K562 (cell line): ENCODE data around the gene ARHGEF4. TPM values are rescaled to one million over a fixed set of nuclear protein-coding genes. Genes with fewer than 3 reads are reported as not detected.

Source experiments
- ATAC-seq: fragments of 200-7000 bp; cut with Tn5 transposase; 3 replicates; pipeline ENCODE4 v1.9.1; 2020; ENCODE audit warnings: moderate library complexity
- BruUV-seq: library from RNA; stranded (reverse); fragments of 400-500 nt; replicated peaks from 2 replicates; lab custom pipeline; 2021; lab: Mats Ljungman, UMichigan
- CTCF ChIA-PET: fragments of 300-600 bp; formaldehyde crosslinking; extraction: SDS; loops from one replicate; lab custom pipeline; 2021; ENCODE audit warnings: low intra/inter-chr PET ratio; lab: Yijun Ruan, JAX
- POLR2A ChIA-PET: fragments of 300-600, 350-650 bp; sonication (Branson Sonifier 250); formaldehyde crosslinking; extraction: SDS; loops from one replicate; lab custom pipeline; 2021; ENCODE audit warnings: antibody characterized with exemption, inconsistent platforms; lab: Yijun Ruan, JAX
- DNase-seq, 4 experiments: peaks; one replicate each; pipeline versions ENCODE4 v3.0.0 to v3.0.0-alpha.2; 2011 to 2018; ENCODE audit warnings: low spot score in 3 of 4, mixed read lengths in 3 of 4; ENCODE audit errors: extremely low read depth in 1 of 4
- FAIRE-seq: peaks from 2 replicates; lab custom pipeline; 2011; peaks lifted over from hg19 to GRCh38; lab: Jason Lieb, UNC
- H2AFZ ChIP-seq: 2 replicates; pipeline ENCODE4 v1.6.0; 2011; ENCODE audit warnings: low read depth, low read length, control low read depth, inconsistent platforms
- H3K27ac ChIP-seq: fragments of 200-600 bp; 3 replicates; pipeline ENCODE4 v1.8.0; 2011; ENCODE audit warnings: low read depth, mild to moderate bottlenecking, control low read depth, inconsistent platforms, low read length, moderate library complexity, mixed read lengths; ENCODE audit errors: extremely low read depth
- H3K27me3 ChIP-seq, 2 experiments: fragments of 300-600 bp in 1 of 2; 2 replicates in 1 of 2; 3 replicates in 1 of 2; pipeline versions ENCODE4 v1.6.0 to v1.8.0; 2011; ENCODE audit warnings: inconsistent platforms in 2 of 2, low read length in 2 of 2, mild to moderate bottlenecking in 1 of 2, mixed read lengths in 1 of 2, moderate library complexity in 1 of 2; ENCODE audit not compliant: control insufficient read depth in 2 of 2, insufficient read depth in 2 of 2
- H3K36me3 ChIP-seq: fragments of 300-600 bp; 3 replicates; pipeline ENCODE4 v1.8.0; 2011; ENCODE audit warnings: mild to moderate bottlenecking, low read length, inconsistent platforms; ENCODE audit not compliant: control insufficient read depth, insufficient read depth
- H3K4me1 ChIP-seq, 2 experiments: fragments of 200-600 bp in 1 of 2; replicated peaks in 1 of 2; 2 replicates in 1 of 2; 3 replicates in 1 of 2; pipeline versions ENCODE4 v1.5.1 to v1.8.0; 2011; ENCODE audit warnings: inconsistent platforms in 2 of 2, low read length in 2 of 2, mild to moderate bottlenecking in 1 of 2, mixed read lengths in 1 of 2, moderate library complexity in 1 of 2; ENCODE audit not compliant: control insufficient read depth in 2 of 2, insufficient read depth in 2 of 2
- H3K4me2 ChIP-seq: 2 replicates; pipeline ENCODE4 v1.6.1; 2011; ENCODE audit warnings: low read length, control low read depth, inconsistent platforms, mixed read lengths; ENCODE audit not compliant: insufficient read depth
- H3K4me3 ChIP-seq: fragments of 200-600 bp; sonication (generic), shearing (Covaris generic); 2 replicates; pipeline ENCODE4 v1.5.1; 2016; ENCODE audit warnings: control low read depth, inconsistent platforms
- H3K79me2 ChIP-seq: fragments of 200-600 bp; 3 replicates; pipeline ENCODE4 v1.8.0; 2011; ENCODE audit warnings: low read length, inconsistent platforms; ENCODE audit not compliant: control insufficient read depth, insufficient read depth
- H3K9ac ChIP-seq, 2 experiments: 2 replicates each; pipeline versions ENCODE4 v1.6.0 to v1.6.1; 2011; ENCODE audit warnings: low read depth in 2 of 2, low read length in 2 of 2, control low read depth in 1 of 2, inconsistent platforms in 1 of 2, mild to moderate bottlenecking in 1 of 2, mixed read lengths in 1 of 2; ENCODE audit not compliant: insufficient read depth in 1 of 2
- H3K9me1 ChIP-seq: one replicate; pipeline ENCODE4 v1.6.0; 2011; ENCODE audit warnings: inconsistent platforms, mild to moderate bottlenecking, low read length, moderate library complexity; ENCODE audit not compliant: control insufficient read depth, insufficient read depth
- H3K9me3 ChIP-seq: replicated peaks from 2 replicates; pipeline ENCODE4 v1.5.1; 2011; ENCODE audit warnings: low read depth, low read length, inconsistent platforms; ENCODE audit not compliant: control insufficient read depth, insufficient read depth
- H4K20me1 ChIP-seq: replicated peaks from 2 replicates; pipeline ENCODE4 v1.6.1; 2011; ENCODE audit warnings: low read length, inconsistent platforms, mixed read lengths; ENCODE audit not compliant: control insufficient read depth, insufficient read depth
- FOXP1 ChIP-seq: sonication (generic); formaldehyde crosslinking; IDR thresholded peaks from 2 replicates; pipeline ENCODE4 v1.8.0; 2022; ENCODE audit warnings: mild to moderate bottlenecking, missing genetic modification reagents
- NR4A1 ChIP-seq, 2 experiments: fragments of 250-450 bp in 1 of 2; fragments of 450-650 bp in 1 of 2; sonication (Bioruptor Pico) in 1 of 2; IDR thresholded peaks; 2 replicates each; pipeline versions ENCODE4 v1.4.0 to v1.6.1; 2016 to 2020; ENCODE audit warnings: mild to moderate bottlenecking in 2 of 2, missing compliant biosample characterization in 1 of 2, missing genetic modification characterization in 1 of 2, moderate library complexity in 1 of 2
- PPARD ChIP-seq: fragments of 250-450 bp; sonication (Bioruptor Pico); IDR thresholded peaks from 2 replicates; pipeline ENCODE4 v1.8.0; 2022; ENCODE audit warnings: inconsistent platforms, mild to moderate bottlenecking, moderate library complexity
- SETDB1 ChIP-seq: IDR thresholded peaks from one replicate; pipeline ENCODE4 v1.6.1; 2012; ENCODE audit warnings: low read length, control low read depth, inconsistent platforms
- SMARCA4 ChIP-seq: fragments of 450-650 bp; IDR thresholded peaks from 2 replicates; pipeline ENCODE4 v1.6.1; 2016
- TCFL5 ChIP-seq: fragments of 250-450 bp; sonication (Bioruptor Pico); conservative IDR thresholded peaks from 2 replicates; pipeline ENCODE4 v1.6.1; 2021; ENCODE audit warnings: mild to moderate bottlenecking, moderate library complexity, matching md5 sums
- TGIF2 ChIP-seq: sonication (generic); formaldehyde crosslinking; IDR thresholded peaks from 2 replicates; pipeline ENCODE4 v1.8.1; 2022; ENCODE audit warnings: mild to moderate bottlenecking, missing genetic modification reagents, moderate library complexity
- XRCC3 ChIP-seq: fragments of 450-650 bp; IDR thresholded peaks from 2 replicates; pipeline ENCODE4 v1.6.1; 2017; ENCODE audit warnings: mild to moderate bottlenecking, moderate library complexity
- XRCC4 ChIP-seq: IDR thresholded peaks from one replicate; pipeline ENCODE4 v1.6.1; 2011; ENCODE audit not compliant: insufficient read depth, insufficient read length; ENCODE audit errors: extremely low read depth
- ZFP1 ChIP-seq: fragments of 450-650 bp; formaldehyde crosslinking; IDR thresholded peaks from 2 replicates; pipeline ENCODE4 v1.4.0; 2020; ENCODE audit warnings: mild to moderate bottlenecking, mixed read lengths
- ZNF707 ChIP-seq: fragments of 250-450 bp; sonication (Bioruptor Pico); conservative IDR thresholded peaks from 2 replicates; pipeline ENCODE4 v1.8.0; 2022; ENCODE audit warnings: inconsistent platforms, mild to moderate bottlenecking, moderate library complexity
- WGBS: fragments of 100-300 bp; shearing (Covaris generic); methylation state at CpG from one replicate; pipeline ENCODE4 v1.1.6; 2016; ENCODE audit warnings: low coverage, mixed read lengths; ENCODE audit not compliant: insufficient coverage; ENCODE audit errors: missing lambda C conversion rate; 5-methylcytosine and 5-hydroxymethylcytosine counted together
- in situ Hi-C: fragments of 300-500 bp; cut with MboI; formaldehyde crosslinking; loops from 4 replicates; pipeline ENCODE4 v1.15.0; 2018; ENCODE audit warnings: inconsistent platforms, mixed read lengths
- intact Hi-C: fragments of 100-400 bp; cut with micrococcal nuclease; formaldehyde crosslinking; loops from 2 replicates; pipeline ENCODE4 v1.14.2; 2022
- polyA plus RNA-seq, 8 experiments: library from polyadenylated mRNA; depleted of rRNA in 4 of 8; stranded (reverse) in 5 of 8; unstranded in 3 of 8; fragments of >200 nt; fragmentation: Nextera tagmentation in 2 of 8; fragmentation: Illumina TruSeq in 1 of 8; extraction: Ambion mirVana in 2 of 8; extraction: Trizol in 1 of 8; gene quantifications; 2 replicates each; pipeline versions ENCODE4 v1.2.1 to v1.2.3, GENCODE V29; 2011 to 2014; ENCODE audit warnings: inconsistent platforms in 1 of 8, missing spikeins in 1 of 8
- total RNA-seq, 7 experiments: library from RNA; depleted of rRNA in 6 of 7; stranded (reverse); fragments of >200 nt in 6 of 7; fragmentation: Illumina TruSeq in 2 of 7; extraction: Trizol in 2 of 7; gene quantifications; 2 replicates each; pipeline versions ENCODE4 v1.2.1 to v1.2.3, GENCODE V29; 2011 to 2021; ENCODE audit warnings: low replicate concordance in 1 of 7
- TF ChIP-seq, protein P1 (sequence below): fragments of 250-450 bp; sonication (Bioruptor Pico); IDR thresholded peaks from 2 replicates; pipeline ENCODE4 v1.5.0; 2020; ENCODE audit warnings: mild to moderate bottlenecking
- TF ChIP-seq, protein P2 (sequence below): sonication (generic); formaldehyde crosslinking; IDR thresholded peaks from 2 replicates; pipeline ENCODE4 v1.8.1; 2023; ENCODE audit warnings: mild to moderate bottlenecking, missing genetic modification reagents, moderate library complexity
- TF ChIP-seq, protein P3 (sequence below): fragments of 450-650 bp; IDR thresholded peaks from 2 replicates; pipeline ENCODE4 v1.6.1; 2016; ENCODE audit warnings: antibody characterized with exemption

The ARHGEF4 gene
- total and polyA plus RNA-seq, 9 of the 15 experiments (the other 6 are each of a cell fraction or from before 2014, with no cell fraction given): not detected

DNA sequence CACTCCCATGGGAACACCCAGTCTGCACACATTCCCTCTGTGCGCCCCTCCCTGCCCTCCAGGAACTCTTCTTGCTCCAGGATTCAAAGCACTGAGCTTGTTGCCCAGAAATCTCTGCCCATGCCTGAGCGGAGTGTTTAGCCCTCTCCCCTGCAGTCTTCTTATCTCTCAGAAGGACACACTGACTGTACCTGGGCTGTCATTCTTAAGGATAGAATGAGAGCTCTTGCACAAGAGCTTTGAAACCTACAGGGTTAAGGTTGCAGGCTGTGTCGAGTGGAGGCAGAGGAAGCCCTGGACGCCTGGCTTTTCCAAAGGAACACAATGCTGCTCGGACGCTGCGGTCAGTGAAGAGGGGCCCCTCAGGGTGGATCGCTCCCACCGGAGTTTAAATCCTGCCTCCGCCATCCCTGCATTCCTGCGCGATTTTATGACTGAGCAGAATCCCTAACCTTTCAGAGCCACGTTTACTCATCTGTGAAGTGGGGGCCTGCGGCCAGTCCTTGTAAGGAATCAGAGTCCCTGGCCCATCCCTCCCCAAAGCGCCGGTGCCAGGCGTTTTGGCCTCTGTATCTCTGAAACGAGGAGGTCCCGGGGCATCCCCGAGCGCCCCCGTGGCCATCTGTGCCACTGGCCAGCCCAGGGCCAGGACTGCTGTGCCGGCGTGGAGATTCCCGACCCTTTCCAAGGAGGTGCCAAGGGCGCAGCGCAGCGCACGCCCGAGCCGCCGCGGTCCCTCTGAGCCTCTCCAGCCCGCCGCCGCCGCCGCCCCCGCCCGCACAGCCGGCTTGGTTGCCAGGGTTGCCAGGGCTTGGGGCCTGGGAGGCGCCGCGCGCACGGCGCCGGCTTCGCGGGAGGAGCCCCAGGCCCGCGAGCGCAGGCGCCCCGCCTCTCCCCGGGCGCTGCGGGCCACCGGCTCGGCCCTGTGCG is 197.7 kb downstream of the ARHGEF4 start:
- ChIA-PET POLR2A (no interaction called here), CTCF (no interaction called here)
- no peak overlapping the region for H3K4me3 ChIP-seq
- H3K4me2 ChIP-seq: no peak overlapping the region
- H3K9ac ChIP-seq: no peak overlapping the region
- in situ Hi-C loops (no loop called here), intact Hi-C loops (loop anchor here (10.0 kb wide), 1 partner anchor 1440 kb away; no protein-coding TSS in a partner anchor)
- no peaks in the 10 kb centered on the region for H3K36me3 ChIP-seq
- 27% methylated on average over 40 of the region's 61 CpGs for WGBS
- H3K9me3 ChIP-seq: no peaks in the 10 kb centered on the region
- peaks cover 2 to 14% of the 10 kb centered on the region in 2 experiments; a peak in 4 of 5 replicates for H3K4me1 ChIP-seq
- BruUV-seq: no TSS peak
- H4K20me1 ChIP-seq: peaks cover 8% of the 10 kb centered on the region; the same call in 1 of the 2 replicates
- DNase-seq (no peak), FAIRE-seq (no peak), ATAC-seq (no peak)
- no peaks in the 10 kb centered on the region for H3K9me1 ChIP-seq
- H3K27ac ChIP-seq: no peak overlapping the region
- no peaks in the 10 kb centered on the region for H3K79me2 ChIP-seq
- H2AFZ ChIP-seq: no peak overlapping the region
- H3K27me3 ChIP-seq: peaks cover 3 to 49% of the 10 kb centered on the region in 2 experiments; a peak in 4 of 5 replicates
- TF ChIP-seq XRCC4 (no peak), NR4A1 (CRISPR knock-in tag; IDR thresholded peaks at IDR 0.05) (no peak), NR4A1 (tag; IDR thresholded peaks at IDR 0.05) (no peak), TCFL5 (CRISPR knock-in tag) (no peak), FOXP1 (CRISPR knock-in tag) (no peak), ZFP1 (CRISPR knock-in tag) (no peak), SETDB1 (no peak), PPARD (CRISPR knock-in tag) (no peak), ZNF707 (CRISPR knock-in tag) (no peak), SMARCA4 (no peak), XRCC3 (no peak), TGIF2 (CRISPR knock-in tag) (no peak)
- TF ChIP-seq, protein P1, sequence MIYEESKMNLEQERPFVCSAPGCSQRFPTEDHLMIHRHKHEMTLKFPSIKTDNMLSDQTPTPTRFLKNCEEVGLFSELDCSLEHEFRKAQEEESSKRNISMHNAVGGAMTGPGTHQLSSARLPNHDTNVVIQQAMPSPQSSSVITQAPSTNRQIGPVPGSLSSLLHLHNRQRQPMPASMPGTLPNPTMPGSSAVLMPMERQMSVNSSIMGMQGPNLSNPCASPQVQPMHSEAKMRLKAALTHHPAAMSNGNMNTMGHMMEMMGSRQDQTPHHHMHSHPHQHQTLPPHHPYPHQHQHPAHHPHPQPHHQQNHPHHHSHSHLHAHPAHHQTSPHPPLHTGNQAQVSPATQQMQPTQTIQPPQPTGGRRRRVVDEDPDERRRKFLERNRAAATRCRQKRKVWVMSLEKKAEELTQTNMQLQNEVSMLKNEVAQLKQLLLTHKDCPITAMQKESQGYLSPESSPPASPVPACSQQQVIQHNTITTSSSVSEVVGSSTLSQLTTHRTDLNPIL: no peak
- TF ChIP-seq, protein P2, sequence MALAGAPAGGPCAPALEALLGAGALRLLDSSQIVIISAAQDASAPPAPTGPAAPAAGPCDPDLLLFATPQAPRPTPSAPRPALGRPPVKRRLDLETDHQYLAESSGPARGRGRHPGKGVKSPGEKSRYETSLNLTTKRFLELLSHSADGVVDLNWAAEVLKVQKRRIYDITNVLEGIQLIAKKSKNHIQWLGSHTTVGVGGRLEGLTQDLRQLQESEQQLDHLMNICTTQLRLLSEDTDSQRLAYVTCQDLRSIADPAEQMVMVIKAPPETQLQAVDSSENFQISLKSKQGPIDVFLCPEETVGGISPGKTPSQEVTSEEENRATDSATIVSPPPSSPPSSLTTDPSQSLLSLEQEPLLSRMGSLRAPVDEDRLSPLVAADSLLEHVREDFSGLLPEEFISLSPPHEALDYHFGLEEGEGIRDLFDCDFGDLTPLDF (CRISPR knock-in tag): no peak
- TF ChIP-seq, protein P3, sequence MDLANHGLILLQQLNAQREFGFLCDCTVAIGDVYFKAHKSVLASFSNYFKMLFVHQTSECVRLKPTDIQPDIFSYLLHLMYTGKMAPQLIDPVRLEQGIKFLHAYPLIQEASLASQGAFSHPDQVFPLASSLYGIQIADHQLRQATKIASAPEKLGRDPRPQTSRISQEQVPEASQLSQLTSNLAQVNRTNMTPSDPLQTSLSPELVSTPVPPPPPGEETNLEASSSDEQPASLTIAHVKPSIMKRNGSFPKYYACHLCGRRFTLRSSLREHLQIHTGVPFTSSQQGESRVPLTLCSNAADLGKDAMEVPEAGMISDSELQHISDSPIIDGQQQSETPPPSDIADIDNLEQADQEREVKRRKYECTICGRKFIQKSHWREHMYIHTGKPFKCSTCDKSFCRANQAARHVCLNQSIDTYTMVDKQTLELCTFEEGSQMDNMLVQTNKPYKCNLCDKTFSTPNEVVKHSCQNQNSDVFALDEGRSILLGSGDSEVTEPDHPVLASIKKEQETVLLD: no peak
